Glutamatergic neuron (in vitro differentiated cells): ENCODE measurements around the gene GLI2. TPM values are rescaled to one million over a fixed set of nuclear protein-coding genes. Genes with fewer than 3 reads are reported as not detected.

ENCODE experiments used
- DNase-seq: peaks from one replicate; pipeline ENCODE4 v3.0.0; 2022
- H3K27ac Mint-ChIP-seq: one replicate; pipeline ENCODE4 v1.8.0; 2020; ENCODE audit warnings: mild to moderate bottlenecking, mixed read lengths, inconsistent platforms; ENCODE audit not compliant: unreplicated experiment
- H3K27me3 Mint-ChIP-seq: one replicate; pipeline ENCODE4 v1.8.0; 2020; ENCODE audit warnings: mild to moderate bottlenecking, moderate library complexity, mixed read lengths, inconsistent platforms; ENCODE audit not compliant: unreplicated experiment
- H3K36me3 Mint-ChIP-seq: one replicate; pipeline ENCODE4 v1.8.0; 2020; ENCODE audit warnings: mild to moderate bottlenecking, mixed read lengths, inconsistent platforms; ENCODE audit not compliant: unreplicated experiment
- H3K4me1 Mint-ChIP-seq: one replicate; pipeline ENCODE4 v1.8.0; 2020; ENCODE audit warnings: mild to moderate bottlenecking, low read depth, mixed read lengths, inconsistent platforms; ENCODE audit not compliant: unreplicated experiment
- H3K4me3 Mint-ChIP-seq: one replicate; pipeline ENCODE4 v1.8.0; 2020; ENCODE audit warnings: mild to moderate bottlenecking, mixed read lengths, inconsistent platforms; ENCODE audit not compliant: unreplicated experiment
- H3K9me3 Mint-ChIP-seq: one replicate; pipeline ENCODE4 v1.8.0; 2020; ENCODE audit warnings: mild to moderate bottlenecking, moderate library complexity, mixed read lengths, inconsistent platforms; ENCODE audit not compliant: unreplicated experiment
- long read RNA-seq: library from polyadenylated mRNA; unstranded; transcript quantifications from one replicate; pipeline ENCODE4 v2.0.0, GENCODE V29; 2020; ENCODE audit not compliant: unreplicated experiment
- total RNA-seq: library from RNA; stranded (reverse); fragmentation: NEBNext Ultra II Directional; extraction: Animal tissue kit (Norgen Biotek cat#: 25700); gene quantifications from one replicate; pipeline ENCODE4 v1.2.1, GENCODE V29; 2021; ENCODE audit not compliant: unreplicated experiment
- TF ChIP-seq, protein P1 (sequence below): fragments of 200-600 bp; sonication (generic); IDR thresholded peaks from one replicate; pipeline ENCODE4 v1.5.0; 2021; ENCODE audit not compliant: partially characterized antibody, unreplicated experiment

The GLI2 gene
- 3.9 TPM for total RNA-seq
- long read RNA-seq, result 0 reads

DNA sequence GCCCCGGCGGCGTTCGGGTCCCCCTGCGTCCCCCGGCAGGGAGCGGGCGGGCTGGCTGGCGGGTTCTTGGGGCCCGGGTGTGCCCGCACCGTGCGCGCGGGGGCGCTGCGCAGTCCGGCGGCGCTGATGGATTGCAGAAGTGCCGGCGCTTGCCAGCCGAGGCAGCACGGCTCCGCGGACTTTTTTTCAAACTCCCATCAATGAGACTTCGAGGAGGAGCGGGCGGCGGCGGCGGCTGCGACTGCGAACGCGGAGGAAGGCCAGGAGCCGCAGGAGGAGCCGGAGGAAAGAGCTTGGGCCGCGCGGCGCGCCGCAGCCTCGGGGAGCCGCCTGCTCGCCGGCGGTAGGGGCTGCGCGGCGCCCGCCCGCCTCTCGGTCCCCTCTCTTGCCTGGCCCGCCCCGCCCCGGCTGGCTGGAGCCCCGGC lies at the start of gene GLI2:
Gene GLI2, plus strand, starts transcription at position 123 of the 425 bp plus-strand sequence. CDS start 61,453 bp downstream, outside the sequence.
- no peak within 1 kb of the TSS for H3K27ac Mint-ChIP-seq
- H3K9me3 Mint-ChIP-seq, result peaks cover 5% of the 10 kb centered on the region

DNA sequence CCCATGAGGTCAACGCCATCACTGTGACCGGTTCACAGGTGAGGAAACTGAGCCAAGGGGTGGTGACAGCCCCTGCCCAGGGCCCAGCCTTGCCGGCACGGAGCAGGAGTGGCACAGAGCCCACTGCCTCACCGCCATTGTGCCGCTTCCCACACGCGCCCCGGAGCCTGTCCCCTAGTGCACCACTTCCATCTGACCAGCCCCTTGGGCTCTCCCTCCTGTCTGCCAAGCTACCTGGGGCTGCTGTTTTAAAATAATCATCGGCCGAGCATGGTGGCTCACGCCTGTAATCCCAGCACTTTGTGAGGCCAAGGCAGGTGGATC lies 49.7 kb upstream of the GLI2 start:
- H3K4me3 Mint-ChIP-seq, result no peak overlapping the region
- DNase-seq, result no peak
- TF ChIP-seq, protein P1, sequence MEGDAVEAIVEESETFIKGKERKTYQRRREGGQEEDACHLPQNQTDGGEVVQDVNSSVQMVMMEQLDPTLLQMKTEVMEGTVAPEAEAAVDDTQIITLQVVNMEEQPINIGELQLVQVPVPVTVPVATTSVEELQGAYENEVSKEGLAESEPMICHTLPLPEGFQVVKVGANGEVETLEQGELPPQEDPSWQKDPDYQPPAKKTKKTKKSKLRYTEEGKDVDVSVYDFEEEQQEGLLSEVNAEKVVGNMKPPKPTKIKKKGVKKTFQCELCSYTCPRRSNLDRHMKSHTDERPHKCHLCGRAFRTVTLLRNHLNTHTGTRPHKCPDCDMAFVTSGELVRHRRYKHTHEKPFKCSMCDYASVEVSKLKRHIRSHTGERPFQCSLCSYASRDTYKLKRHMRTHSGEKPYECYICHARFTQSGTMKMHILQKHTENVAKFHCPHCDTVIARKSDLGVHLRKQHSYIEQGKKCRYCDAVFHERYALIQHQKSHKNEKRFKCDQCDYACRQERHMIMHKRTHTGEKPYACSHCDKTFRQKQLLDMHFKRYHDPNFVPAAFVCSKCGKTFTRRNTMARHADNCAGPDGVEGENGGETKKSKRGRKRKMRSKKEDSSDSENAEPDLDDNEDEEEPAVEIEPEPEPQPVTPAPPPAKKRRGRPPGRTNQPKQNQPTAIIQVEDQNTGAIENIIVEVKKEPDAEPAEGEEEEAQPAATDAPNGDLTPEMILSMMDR, result no peak
- H3K4me1 Mint-ChIP-seq, result peaks cover 2% of the 10 kb centered on the region
- H3K27me3 Mint-ChIP-seq, result peaks cover 2% of the 10 kb centered on the region
- no peaks in the 10 kb centered on the region for H3K36me3 Mint-ChIP-seq
- H3K27ac Mint-ChIP-seq, result no peak overlapping the region
- H3K9me3 Mint-ChIP-seq, result no peaks in the 10 kb centered on the region

More for the DNA sequence above, at the start of gene GLI2:
- Mint-ChIP-seq H3K4me3 (peak within 1 kb of the TSS; percentile 78), H3K27me3 (peaks cover 5% of the 10 kb centered on the region), H3K36me3 (no peaks in the 10 kb centered on the region), H3K4me1 (peaks cover 16% of the 10 kb centered on the region)
- TF ChIP-seq, protein P1, result peak; percentile 71
- peak; percentile 84 for DNase-seq

DNA sequence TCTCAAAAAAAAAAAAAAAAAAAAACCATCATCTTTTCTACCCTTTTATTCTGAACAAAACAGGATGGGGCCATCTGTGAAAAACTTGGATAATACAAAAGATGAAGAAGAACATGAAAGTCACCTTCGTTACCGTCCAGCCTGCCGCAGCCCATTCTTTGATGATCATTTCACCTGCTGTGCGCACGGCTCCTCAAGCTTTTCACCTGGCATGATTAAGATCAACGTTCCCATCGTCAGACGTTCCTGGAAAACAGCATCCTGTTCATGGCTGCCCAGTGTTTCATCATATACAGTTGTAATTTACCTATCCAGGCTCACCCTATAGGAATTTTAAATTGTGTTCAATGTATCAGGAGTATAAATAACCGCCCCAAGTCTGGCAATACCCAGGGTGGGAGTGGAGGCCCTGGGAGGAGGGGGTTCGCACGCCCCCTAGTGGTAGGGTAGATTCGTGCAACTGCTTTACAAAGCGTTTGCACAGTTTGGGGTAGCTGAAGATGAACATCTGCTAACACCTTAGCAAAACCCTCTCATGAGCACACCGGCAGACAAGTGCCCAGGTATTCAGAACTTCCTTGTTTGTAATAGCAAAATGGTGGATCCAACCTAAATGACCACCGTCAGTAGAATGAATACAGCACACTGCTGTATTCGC lies 49.0 kb upstream of the GLI2 start:
- TF ChIP-seq, protein P1, result peak; percentile 68
- H3K9me3 Mint-ChIP-seq, result no peaks in the 10 kb centered on the region
- no peak overlapping the region for H3K27ac Mint-ChIP-seq
- peaks cover 2% of the 10 kb centered on the region for H3K27me3 Mint-ChIP-seq
- no peak overlapping the region for H3K4me3 Mint-ChIP-seq
- H3K4me1 Mint-ChIP-seq, result peaks cover 2% of the 10 kb centered on the region
- no peak for DNase-seq
- H3K36me3 Mint-ChIP-seq, result no peaks in the 10 kb centered on the region

DNA sequence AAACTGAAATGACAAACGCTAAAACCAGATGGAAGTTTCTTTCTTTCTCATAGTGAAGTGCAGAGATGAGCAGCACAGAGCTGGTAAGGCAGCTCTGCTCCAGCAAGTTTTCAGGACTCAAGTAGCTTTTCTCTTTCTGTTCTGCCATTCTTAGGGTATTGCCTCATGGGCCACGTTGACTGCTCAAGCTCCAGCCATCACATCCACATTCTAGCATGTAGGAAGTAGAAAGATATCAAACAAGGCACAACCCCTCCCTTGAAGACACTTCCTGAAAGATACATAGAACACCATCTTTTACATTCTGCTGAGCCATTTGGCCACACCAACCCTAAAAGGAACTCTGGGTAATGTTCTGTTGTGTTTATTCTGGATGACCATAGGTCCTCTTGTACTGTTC lies 48.5 kb upstream of the GLI2 start:
- TF ChIP-seq, protein P1, result no peak
- peaks cover 2% of the 10 kb centered on the region for H3K4me1 Mint-ChIP-seq
- DNase-seq, result no peak

DNA sequence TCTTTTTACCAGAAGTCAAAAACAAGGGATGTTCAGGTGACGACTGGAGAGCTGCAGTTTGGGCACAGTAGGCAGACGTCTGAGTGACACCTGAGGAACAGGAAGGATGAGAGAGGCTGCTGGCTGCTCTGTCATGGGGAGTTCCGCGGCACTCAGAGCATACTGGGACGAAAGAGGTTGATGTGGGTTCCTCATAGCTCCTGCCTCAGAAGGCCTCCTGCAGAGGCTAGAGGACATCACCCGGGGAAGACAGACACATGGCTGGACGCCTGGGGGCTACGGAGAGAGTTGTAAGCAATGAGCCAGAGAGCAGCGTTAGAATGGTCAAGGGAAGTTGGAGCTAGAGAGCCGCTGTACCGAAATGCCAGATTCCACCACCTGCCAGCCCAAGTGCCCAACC lies 45.1 kb upstream of the GLI2 start:
- Mint-ChIP-seq H3K27me3 (peaks cover 2% of the 10 kb centered on the region), H3K36me3 (no peaks in the 10 kb centered on the region), H3K27ac (no peak overlapping the region), H3K4me1 (peaks cover 2% of the 10 kb centered on the region), H3K9me3 (peaks cover 2% of the 10 kb centered on the region), H3K4me3 (no peak overlapping the region)
- DNase-seq, result no peak
- TF ChIP-seq, protein P1, result no peak

More for the DNA sequence above, 48.5 kb upstream of the GLI2 start:
- Mint-ChIP-seq H3K36me3 (no peaks in the 10 kb centered on the region), H3K27me3 (peaks cover 2% of the 10 kb centered on the region), H3K27ac (no peak overlapping the region), H3K4me3 (no peak overlapping the region), H3K9me3 (no peaks in the 10 kb centered on the region)
